WTC11 (cell line): Measurements from ENCODE around the gene SPRED2. TPM values are rescaled to one million over a fixed set of nuclear protein-coding genes. Genes with fewer than 3 reads are reported as not detected.

Experiments
- ATAC-seq: fragments of 200-7000 bp; cut with Tn5 transposase; 2 replicates; pipeline ENCODE4 v1.10.0; 2021; ENCODE audit warnings: mild to moderate bottlenecking, moderate library complexity
- CTCF ChIA-PET: fragments of 300-600 bp; sonication (Branson Sonifier 250); formaldehyde crosslinking; loops from one replicate; lab custom pipeline; 2021; ENCODE audit warnings: antibody characterized with exemption; lab: Charles Lee
- POLR2A ChIA-PET: fragments of 350-600 bp; sonication (Branson Sonifier 250); formaldehyde crosslinking; loops from one replicate; lab custom pipeline; 2021; ENCODE audit warnings: antibody characterized with exemption; lab: Charles Lee
- DNase-seq: peaks from one replicate; pipeline ENCODE4 v3.0.0; 2021; ENCODE audit warnings: low spot score
- H3K27ac Mint-ChIP-seq: 2 replicates; pipeline ENCODE4 v1.8.0; 2021; ENCODE audit warnings: mixed read lengths
- H3K27me3 Mint-ChIP-seq: 2 replicates; pipeline ENCODE4 v1.8.0; 2021; ENCODE audit warnings: low read depth, mild to moderate bottlenecking, moderate library complexity, mixed read lengths
- H3K36me3 Mint-ChIP-seq: 2 replicates; pipeline ENCODE4 v1.8.0; 2021; ENCODE audit warnings: mixed read lengths
- H3K4me1 Mint-ChIP-seq: 2 replicates; pipeline ENCODE4 v1.8.0; 2022; ENCODE audit warnings: mixed read lengths
- H3K4me3 Mint-ChIP-seq: 2 replicates; pipeline ENCODE4 v1.8.0; 2021; ENCODE audit warnings: mild to moderate bottlenecking, moderate library complexity, mixed read lengths
- H3K9me3 Mint-ChIP-seq: 2 replicates; pipeline ENCODE4 v1.8.0; 2021; ENCODE audit warnings: mixed read lengths
- EMX1 ChIP-seq: fragments of 250-450 bp; sonication (Bioruptor Pico); IDR thresholded peaks from 2 replicates; pipeline ENCODE4 v1.8.0; 2021; ENCODE audit warnings: mild to moderate bottlenecking
- FOXJ3 ChIP-seq: sonication (generic); formaldehyde crosslinking; IDR thresholded peaks from 2 replicates; pipeline ENCODE4 v1.9.0; 2021; ENCODE audit warnings: missing genetic modification reagents, mild to moderate bottlenecking, borderline replicate concordance
- FOXK1 ChIP-seq: sonication (generic); formaldehyde crosslinking; IDR thresholded peaks from 2 replicates; pipeline ENCODE4 v1.8.0; 2022; ENCODE audit warnings: mild to moderate bottlenecking, moderate library complexity, missing genetic modification reagents
- GABPB1 ChIP-seq: sonication (generic); formaldehyde crosslinking; IDR thresholded peaks from 2 replicates; pipeline ENCODE4 v1.8.1; 2023; ENCODE audit warnings: mild to moderate bottlenecking, missing genetic modification reagents
- HMGA2 ChIP-seq: fragments of 250-450 bp; sonication (Bioruptor Pico); IDR thresholded peaks from 2 replicates; pipeline ENCODE4 v1.4.0; 2021; ENCODE audit warnings: mild to moderate bottlenecking, moderate library complexity
- JAZF1 ChIP-seq: fragments of 250-450 bp; sonication (Bioruptor Pico); IDR thresholded peaks from 2 replicates; pipeline ENCODE4 v1.9.0; 2021; ENCODE audit warnings: moderate library complexity, mild to moderate bottlenecking, inconsistent platforms
- NFYB ChIP-seq: sonication (generic); formaldehyde crosslinking; conservative IDR thresholded peaks from 2 replicates; pipeline ENCODE4 v1.8.0; 2022; ENCODE audit warnings: low read depth, missing genetic modification reagents
- NR3C1 ChIP-seq: sonication (generic); formaldehyde crosslinking; conservative IDR thresholded peaks from 2 replicates; pipeline ENCODE4 v1.8.1; 2023; ENCODE audit warnings: low read depth, mild to moderate bottlenecking, missing genetic modification reagents
- RELA ChIP-seq: sonication (generic); formaldehyde crosslinking; IDR thresholded peaks from 2 replicates; pipeline ENCODE4 v1.8.1; 2022; ENCODE audit warnings: missing genetic modification reagents, mild to moderate bottlenecking, borderline replicate concordance
- SP1 ChIP-seq: sonication (generic); formaldehyde crosslinking; conservative IDR thresholded peaks from 2 replicates; pipeline ENCODE4 v1.8.1; 2022; ENCODE audit warnings: missing genetic modification reagents
- TEAD1 ChIP-seq: sonication (generic); formaldehyde crosslinking; IDR thresholded peaks from 2 replicates; pipeline ENCODE4 v1.8.0; 2022; ENCODE audit warnings: mild to moderate bottlenecking, missing genetic modification reagents
- TP53 ChIP-seq: sonication (generic); formaldehyde crosslinking; IDR thresholded peaks from 2 replicates; pipeline ENCODE4 v1.8.1; 2023; ENCODE audit warnings: mild to moderate bottlenecking, missing genetic modification reagents
- ZNF232 ChIP-seq: sonication (generic); formaldehyde crosslinking; IDR thresholded peaks from 2 replicates; pipeline ENCODE4 v1.8.0; 2022; ENCODE audit warnings: mild to moderate bottlenecking, missing genetic modification reagents
- ZNF263 ChIP-seq: sonication (generic); formaldehyde crosslinking; IDR thresholded peaks from 2 replicates; pipeline ENCODE4 v1.8.1; 2022; ENCODE audit warnings: low read depth, mild to moderate bottlenecking, moderate library complexity, missing genetic modification reagents
- total RNA-seq: library from RNA; stranded (reverse); gene quantifications from 3 replicates; pipeline ENCODE4 v1.2.3, GENCODE V29; 2021
- TF ChIP-seq, protein P1 (sequence below): sonication (generic); formaldehyde crosslinking; IDR thresholded peaks from 2 replicates; pipeline ENCODE4 v1.8.1; 2022; ENCODE audit warnings: low read depth, mild to moderate bottlenecking, moderate library complexity, missing genetic modification reagents, borderline replicate concordance
- TF ChIP-seq, protein P2 (sequence below): sonication (generic); formaldehyde crosslinking; IDR thresholded peaks from 2 replicates; pipeline ENCODE4 v1.8.1; 2022; ENCODE audit warnings: mild to moderate bottlenecking, moderate library complexity, missing genetic modification reagents
- TF ChIP-seq, protein P3 (sequence below): sonication (generic); formaldehyde crosslinking; IDR thresholded peaks from 2 replicates; pipeline ENCODE4 v1.8.0; 2022; ENCODE audit warnings: mild to moderate bottlenecking, missing genetic modification reagents
- TF ChIP-seq, protein P4 (sequence below): sonication (generic); formaldehyde crosslinking; IDR thresholded peaks from 2 replicates; pipeline ENCODE4 v1.8.0; 2022; ENCODE audit warnings: mild to moderate bottlenecking, missing genetic modification reagents
- TF ChIP-seq, protein P5 (sequence below): fragments of 200-600 bp; IDR thresholded peaks from 2 replicates; pipeline ENCODE4 v1.8.0; 2022; ENCODE audit warnings: antibody characterized with exemption
- TF ChIP-seq, protein P6 (sequence below): sonication (generic); formaldehyde crosslinking; IDR thresholded peaks from 2 replicates; pipeline ENCODE4 v1.8.0; 2022; ENCODE audit warnings: mild to moderate bottlenecking, missing genetic modification reagents
- TF ChIP-seq, protein P7 (sequence below): sonication (generic); formaldehyde crosslinking; IDR thresholded peaks from 2 replicates; pipeline ENCODE4 v1.8.0; 2023; ENCODE audit warnings: mild to moderate bottlenecking, missing genetic modification reagents

Gene SPRED2
- total RNA-seq, 1 experiment from 2014 or later = 34.1 TPM

DNA sequence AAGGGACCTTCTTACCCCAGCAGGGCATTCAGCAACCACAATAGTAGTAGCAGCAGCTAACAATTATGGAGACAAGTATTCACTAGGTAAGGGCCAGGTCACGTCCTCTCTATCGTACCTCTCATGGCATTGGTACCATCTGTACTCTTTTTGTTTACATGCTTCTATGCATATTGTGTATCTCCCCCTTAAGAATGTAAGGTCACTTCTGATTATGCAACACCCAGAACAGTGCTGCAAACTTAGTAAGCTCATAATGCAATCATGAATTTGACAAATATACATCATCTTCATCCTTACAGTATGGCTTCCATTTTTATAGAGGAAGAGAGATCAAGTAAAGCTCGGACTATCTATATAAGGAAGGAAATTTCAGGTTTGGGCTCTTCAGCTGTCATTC is 46.1 kb downstream of the SPRED2 start:
- ATAC-seq (no peak), DNase-seq (no peak)
- ChIA-PET POLR2A (interaction anchor here (0.6 to 1.2 kb wide), 2 partner anchors 17 to 19 kb away, joined by 3 to 6 read pairs; no protein-coding TSS in a partner anchor), CTCF (interaction anchor here (0.6 kb wide), 1 partner anchor 106 kb away, joined by 3 read pairs; no protein-coding TSS in a partner anchor)
- TF ChIP-seq, protein P1, sequence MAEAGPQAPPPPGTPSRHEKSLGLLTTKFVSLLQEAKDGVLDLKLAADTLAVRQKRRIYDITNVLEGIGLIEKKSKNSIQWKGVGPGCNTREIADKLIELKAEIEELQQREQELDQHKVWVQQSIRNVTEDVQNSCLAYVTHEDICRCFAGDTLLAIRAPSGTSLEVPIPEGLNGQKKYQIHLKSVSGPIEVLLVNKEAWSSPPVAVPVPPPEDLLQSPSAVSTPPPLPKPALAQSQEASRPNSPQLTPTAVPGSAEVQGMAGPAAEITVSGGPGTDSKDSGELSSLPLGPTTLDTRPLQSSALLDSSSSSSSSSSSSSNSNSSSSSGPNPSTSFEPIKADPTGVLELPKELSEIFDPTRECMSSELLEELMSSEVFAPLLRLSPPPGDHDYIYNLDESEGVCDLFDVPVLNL (CRISPR knock-in tag) = no peak
- TF ChIP-seq JAZF1 (no peak), NR3C1 (CRISPR knock-in tag) (no peak), EMX1 (CRISPR knock-in tag) (no peak), FOXJ3 (CRISPR knock-in tag) (no peak), GABPB1 (CRISPR knock-in tag) (no peak), SP1 (CRISPR knock-in tag) (no peak), TP53 (CRISPR knock-in tag) (no peak), HMGA2 (CRISPR knock-in tag) (no peak), NFYB (CRISPR knock-in tag) (no peak)
- TF ChIP-seq, protein P2, sequence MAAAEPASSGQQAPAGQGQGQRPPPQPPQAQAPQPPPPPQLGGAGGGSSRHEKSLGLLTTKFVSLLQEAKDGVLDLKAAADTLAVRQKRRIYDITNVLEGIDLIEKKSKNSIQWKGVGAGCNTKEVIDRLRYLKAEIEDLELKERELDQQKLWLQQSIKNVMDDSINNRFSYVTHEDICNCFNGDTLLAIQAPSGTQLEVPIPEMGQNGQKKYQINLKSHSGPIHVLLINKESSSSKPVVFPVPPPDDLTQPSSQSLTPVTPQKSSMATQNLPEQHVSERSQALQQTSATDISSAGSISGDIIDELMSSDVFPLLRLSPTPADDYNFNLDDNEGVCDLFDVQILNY (CRISPR knock-in tag) = no peak
- TF ChIP-seq, protein P3, sequence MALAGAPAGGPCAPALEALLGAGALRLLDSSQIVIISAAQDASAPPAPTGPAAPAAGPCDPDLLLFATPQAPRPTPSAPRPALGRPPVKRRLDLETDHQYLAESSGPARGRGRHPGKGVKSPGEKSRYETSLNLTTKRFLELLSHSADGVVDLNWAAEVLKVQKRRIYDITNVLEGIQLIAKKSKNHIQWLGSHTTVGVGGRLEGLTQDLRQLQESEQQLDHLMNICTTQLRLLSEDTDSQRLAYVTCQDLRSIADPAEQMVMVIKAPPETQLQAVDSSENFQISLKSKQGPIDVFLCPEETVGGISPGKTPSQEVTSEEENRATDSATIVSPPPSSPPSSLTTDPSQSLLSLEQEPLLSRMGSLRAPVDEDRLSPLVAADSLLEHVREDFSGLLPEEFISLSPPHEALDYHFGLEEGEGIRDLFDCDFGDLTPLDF (CRISPR knock-in tag) = no peak
- TF ChIP-seq, protein P4, sequence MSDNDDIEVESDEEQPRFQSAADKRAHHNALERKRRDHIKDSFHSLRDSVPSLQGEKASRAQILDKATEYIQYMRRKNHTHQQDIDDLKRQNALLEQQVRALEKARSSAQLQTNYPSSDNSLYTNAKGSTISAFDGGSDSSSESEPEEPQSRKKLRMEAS (CRISPR knock-in tag) = no peak
- no peak overlapping the region for H3K27ac Mint-ChIP-seq
- no peak overlapping the region for H3K4me3 Mint-ChIP-seq
- no peaks in the 10 kb centered on the region for H3K27me3 Mint-ChIP-seq
- H3K9me3 Mint-ChIP-seq = no peaks in the 10 kb centered on the region
- no peaks in the 10 kb centered on the region for H3K36me3 Mint-ChIP-seq
- peaks cover 40% of the 10 kb centered on the region for H3K4me1 Mint-ChIP-seq

DNA sequence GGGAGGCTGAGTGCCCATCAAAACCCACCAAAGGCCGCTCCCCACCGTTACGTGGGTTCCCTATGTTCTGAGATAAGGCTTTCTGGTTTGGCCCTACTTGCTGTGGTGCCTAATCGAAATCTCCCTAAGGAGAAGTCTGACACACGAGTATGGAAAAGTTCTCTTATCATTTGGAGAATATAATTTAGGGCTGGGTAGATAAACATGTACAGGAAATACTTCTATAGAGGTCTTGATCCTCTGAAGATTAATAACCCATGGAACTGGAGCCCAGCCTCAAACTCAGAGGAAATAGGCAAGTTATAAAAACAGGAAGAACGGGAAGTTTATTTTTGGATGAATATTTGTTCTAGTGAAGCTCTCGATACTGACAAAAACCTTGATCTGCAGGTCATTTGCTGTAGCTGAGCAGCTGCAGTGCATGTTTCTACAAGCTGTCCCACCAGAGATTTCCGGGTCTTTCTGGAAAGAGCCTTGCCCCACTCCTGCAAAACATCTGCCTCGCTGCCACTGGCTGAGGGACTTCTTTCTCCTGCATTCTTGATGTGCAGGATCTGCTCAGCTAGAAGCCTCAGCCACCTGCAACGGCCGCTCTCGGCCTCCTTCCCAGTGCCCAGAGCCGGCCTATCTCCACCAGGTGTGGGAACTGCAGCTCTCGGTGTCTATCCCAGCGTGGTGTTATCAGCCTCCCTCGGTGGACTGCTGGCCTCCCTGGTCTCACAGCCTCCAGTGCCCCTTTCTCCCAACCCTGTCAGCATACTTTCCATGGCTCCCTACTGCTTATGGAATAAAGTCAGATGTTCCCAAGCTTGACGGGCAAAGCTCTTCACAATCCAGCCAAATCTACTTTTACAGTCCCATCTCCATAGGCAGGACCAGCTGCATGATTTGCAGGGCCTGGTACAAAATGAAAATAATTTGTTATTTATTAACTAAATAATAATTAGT is 48.6 kb downstream of the SPRED2 start:
- H3K27me3 Mint-ChIP-seq = no peaks in the 10 kb centered on the region
- ChIA-PET POLR2A (interaction anchor here (1.1 kb wide), 1 partner anchor 9 kb away, joined by 3 read pairs; no protein-coding TSS in a partner anchor), CTCF (interaction anchor here (1.2 kb wide), 1 partner anchor 63 kb away, joined by 4 read pairs; no protein-coding TSS in a partner anchor)
- no peak overlapping the region for H3K4me3 Mint-ChIP-seq
- DNase-seq (no peak), ATAC-seq (no peak)
- H3K36me3 Mint-ChIP-seq = no peaks in the 10 kb centered on the region
- H3K4me1 Mint-ChIP-seq = peaks cover 24% of the 10 kb centered on the region
- H3K9me3 Mint-ChIP-seq = no peaks in the 10 kb centered on the region
- H3K27ac Mint-ChIP-seq = no peak overlapping the region
- no peak for TF ChIP-seq TEAD1 (CRISPR knock-in tag)
- TF ChIP-seq, protein P3 (CRISPR knock-in tag) = no peak
- TF ChIP-seq, protein P5, sequence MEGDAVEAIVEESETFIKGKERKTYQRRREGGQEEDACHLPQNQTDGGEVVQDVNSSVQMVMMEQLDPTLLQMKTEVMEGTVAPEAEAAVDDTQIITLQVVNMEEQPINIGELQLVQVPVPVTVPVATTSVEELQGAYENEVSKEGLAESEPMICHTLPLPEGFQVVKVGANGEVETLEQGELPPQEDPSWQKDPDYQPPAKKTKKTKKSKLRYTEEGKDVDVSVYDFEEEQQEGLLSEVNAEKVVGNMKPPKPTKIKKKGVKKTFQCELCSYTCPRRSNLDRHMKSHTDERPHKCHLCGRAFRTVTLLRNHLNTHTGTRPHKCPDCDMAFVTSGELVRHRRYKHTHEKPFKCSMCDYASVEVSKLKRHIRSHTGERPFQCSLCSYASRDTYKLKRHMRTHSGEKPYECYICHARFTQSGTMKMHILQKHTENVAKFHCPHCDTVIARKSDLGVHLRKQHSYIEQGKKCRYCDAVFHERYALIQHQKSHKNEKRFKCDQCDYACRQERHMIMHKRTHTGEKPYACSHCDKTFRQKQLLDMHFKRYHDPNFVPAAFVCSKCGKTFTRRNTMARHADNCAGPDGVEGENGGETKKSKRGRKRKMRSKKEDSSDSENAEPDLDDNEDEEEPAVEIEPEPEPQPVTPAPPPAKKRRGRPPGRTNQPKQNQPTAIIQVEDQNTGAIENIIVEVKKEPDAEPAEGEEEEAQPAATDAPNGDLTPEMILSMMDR = no peak
- no peak for TF ChIP-seq FOXK1 (CRISPR knock-in tag)
- TF ChIP-seq, protein P6, sequence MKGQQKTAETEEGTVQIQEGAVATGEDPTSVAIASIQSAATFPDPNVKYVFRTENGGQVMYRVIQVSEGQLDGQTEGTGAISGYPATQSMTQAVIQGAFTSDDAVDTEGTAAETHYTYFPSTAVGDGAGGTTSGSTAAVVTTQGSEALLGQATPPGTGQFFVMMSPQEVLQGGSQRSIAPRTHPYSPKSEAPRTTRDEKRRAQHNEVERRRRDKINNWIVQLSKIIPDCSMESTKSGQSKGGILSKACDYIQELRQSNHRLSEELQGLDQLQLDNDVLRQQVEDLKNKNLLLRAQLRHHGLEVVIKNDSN (CRISPR knock-in tag) = no peak
- TF ChIP-seq, protein P7, sequence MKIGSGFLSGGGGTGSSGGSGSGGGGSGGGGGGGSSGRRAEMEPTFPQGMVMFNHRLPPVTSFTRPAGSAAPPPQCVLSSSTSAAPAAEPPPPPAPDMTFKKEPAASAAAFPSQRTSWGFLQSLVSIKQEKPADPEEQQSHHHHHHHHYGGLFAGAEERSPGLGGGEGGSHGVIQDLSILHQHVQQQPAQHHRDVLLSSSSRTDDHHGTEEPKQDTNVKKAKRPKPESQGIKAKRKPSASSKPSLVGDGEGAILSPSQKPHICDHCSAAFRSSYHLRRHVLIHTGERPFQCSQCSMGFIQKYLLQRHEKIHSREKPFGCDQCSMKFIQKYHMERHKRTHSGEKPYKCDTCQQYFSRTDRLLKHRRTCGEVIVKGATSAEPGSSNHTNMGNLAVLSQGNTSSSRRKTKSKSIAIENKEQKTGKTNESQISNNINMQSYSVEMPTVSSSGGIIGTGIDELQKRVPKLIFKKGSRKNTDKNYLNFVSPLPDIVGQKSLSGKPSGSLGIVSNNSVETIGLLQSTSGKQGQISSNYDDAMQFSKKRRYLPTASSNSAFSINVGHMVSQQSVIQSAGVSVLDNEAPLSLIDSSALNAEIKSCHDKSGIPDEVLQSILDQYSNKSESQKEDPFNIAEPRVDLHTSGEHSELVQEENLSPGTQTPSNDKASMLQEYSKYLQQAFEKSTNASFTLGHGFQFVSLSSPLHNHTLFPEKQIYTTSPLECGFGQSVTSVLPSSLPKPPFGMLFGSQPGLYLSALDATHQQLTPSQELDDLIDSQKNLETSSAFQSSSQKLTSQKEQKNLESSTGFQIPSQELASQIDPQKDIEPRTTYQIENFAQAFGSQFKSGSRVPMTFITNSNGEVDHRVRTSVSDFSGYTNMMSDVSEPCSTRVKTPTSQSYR (CRISPR knock-in tag) = no peak
- no peak for TF ChIP-seq ZNF232 (CRISPR knock-in tag)
- no peak for TF ChIP-seq RELA (CRISPR knock-in tag)
- TF ChIP-seq ZNF263 (CRISPR knock-in tag) = no peak
